ENCODE data around the gene POMP.

- TF ChIP-seq CTCF (conservative IDR thresholded peaks at IDR 0.05; ENCODE audit: low read length) (no peak), EZH2phosphoT487 (IDR thresholded peaks at IDR 0.05; ENCODE audit: borderline replicate concordance, low read depth, low read length) (no peak)
Measured at GRCh38 chr13:28653111-28653510, 5.8 kb upstream of the POMP start.
